HEK293T (cell line): Measurements from ENCODE around the gene KIRREL1.

Experiments
- ARNT ChIP-seq: fragments of 450-650 bp; IDR thresholded peaks from 2 replicates; pipeline ENCODE4 v1.6.1; 2017; ENCODE audit warnings: mild to moderate bottlenecking
- BHLHE40 ChIP-seq: fragments of 450-650 bp; IDR thresholded peaks from 2 replicates; pipeline ENCODE4 v1.6.1; 2016; ENCODE audit warnings: mild to moderate bottlenecking, moderate library complexity, borderline replicate concordance
- CTBP1 ChIP-seq: fragments of 450-650 bp; IDR thresholded peaks from 2 replicates; pipeline ENCODE4 v1.6.1; 2016; ENCODE audit warnings: borderline replicate concordance
- ELF4 ChIP-seq: fragments of 450-650 bp; IDR thresholded peaks from 2 replicates; pipeline ENCODE4 v1.6.1; 2017; ENCODE audit warnings: antibody characterized with exemption
- FOXK2 ChIP-seq: fragments of 450-650 bp; IDR thresholded peaks from 2 replicates; pipeline ENCODE4 v1.6.1; 2016; ENCODE audit warnings: mild to moderate bottlenecking
- FOXM1 ChIP-seq: fragments of 450-650 bp; IDR thresholded peaks from 2 replicates; pipeline ENCODE4 v1.6.1; 2017; ENCODE audit warnings: mild to moderate bottlenecking, borderline replicate concordance
- HDGF ChIP-seq: fragments of 450-650 bp; IDR thresholded peaks from 2 replicates; pipeline ENCODE4 v1.6.1; 2017; ENCODE audit warnings: antibody characterized with exemption, borderline replicate concordance
- L3MBTL2 ChIP-seq: fragments of 450-650 bp; conservative IDR thresholded peaks from 2 replicates; pipeline ENCODE4 v1.6.1; 2016; ENCODE audit warnings: mild to moderate bottlenecking
- LEF1 ChIP-seq: fragments of 450-650 bp; IDR thresholded peaks from 2 replicates; pipeline ENCODE4 v1.6.1; 2017; ENCODE audit warnings: mild to moderate bottlenecking, borderline replicate concordance
- NFRKB ChIP-seq: fragments of 450-650 bp; IDR thresholded peaks from 2 replicates; pipeline ENCODE4 v1.6.1; 2016; ENCODE audit warnings: mild to moderate bottlenecking, moderate library complexity
- SP1 ChIP-seq: fragments of 450-650 bp; IDR thresholded peaks from 2 replicates; pipeline ENCODE4 v1.6.1; 2017
- SUZ12 ChIP-seq: fragments of 450-650 bp; IDR thresholded peaks from 2 replicates; pipeline ENCODE4 v1.6.1; 2016; ENCODE audit warnings: mild to moderate bottlenecking
- TARDBP ChIP-seq: fragments of 450-650 bp; IDR thresholded peaks from 2 replicates; pipeline ENCODE4 v1.6.1; 2016
- ZNF384 ChIP-seq: fragments of 450-650 bp; IDR thresholded peaks from 2 replicates; pipeline ENCODE4 v1.6.1; 2016

DNA sequence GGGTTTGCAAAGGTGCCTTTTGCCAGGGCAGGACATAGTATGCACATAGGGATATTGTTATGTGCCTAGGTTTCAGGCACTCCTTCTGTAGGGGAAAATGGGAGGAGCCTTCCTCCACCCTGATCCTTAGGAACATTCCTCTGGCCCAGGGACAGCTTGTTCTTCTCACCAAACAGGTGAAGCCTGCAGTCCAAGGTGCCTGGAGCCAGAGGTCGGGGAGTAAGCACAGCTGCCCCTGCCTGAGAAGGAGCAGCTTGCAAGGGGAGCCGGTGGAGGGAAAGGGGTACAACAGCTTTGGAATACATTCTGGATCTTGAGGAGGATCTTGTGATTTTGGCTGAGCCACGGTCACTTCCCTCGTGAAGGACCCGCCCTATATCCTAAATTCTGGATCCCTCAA is 104.8 kb downstream of the KIRREL1 start:
- TF ChIP-seq FOXM1 (no peak), ELF4 (no peak), ARNT (no peak), ZNF384 (no peak), FOXK2 (no peak), BHLHE40 (no peak), TARDBP (no peak), SUZ12 (no peak), SP1 (no peak), HDGF (no peak), CTBP1 (no peak), L3MBTL2 (no peak), NFRKB (no peak), LEF1 (no peak)
